ENCODE data around the gene MKKS. TPM values are rescaled to one million over a fixed set of nuclear protein-coding genes. Genes with fewer than 3 reads are reported as not detected.

Gene MKKS
- total and polyA plus RNA-seq, 2 of the 13 experiments (the other 11 are each of a cell fraction or from before 2014, with no cell fraction given), result 26.7 to 34.5 TPM

- no peak for DNase-seq (ENCODE audit: low spot score)
- no peaks in the 10 kb centered on the region for H3K9me3 ChIP-seq (ENCODE audit: low read length)
- intact Hi-C loops (cut with micrococcal nuclease; ENCODE audit: unreplicated experiment), result loop anchor here (2.0 kb wide), 1 partner anchor 195 kb away; no protein-coding TSS in a partner anchor
- no TSS peak for BruUV-seq (replicated peaks)
- no peak for FAIRE-seq
- H3K4me2 ChIP-seq (ENCODE audit: low read depth, low read length), result no peak overlapping the region
- in situ Hi-C loops (cut with HindIII; ENCODE audit: extremely low pct_ligation_motif_present, low pct_unique_long_range_greater_than_20kb), result loop anchor here (10.0 kb wide), 2 partner anchors 449 to 809 kb away; no protein-coding TSS in a partner anchor
- H3K4me1 ChIP-seq (ENCODE audit: insufficient read depth, low read length), result peaks cover 30% of the 10 kb centered on the region
- ATAC-seq, result no peak
- WGBS (ENCODE audit: low lambda C conversion rate), result 96% methylated on average over 2 of the region's 2 CpGs
- no peak overlapping the region for H3K9ac ChIP-seq (ENCODE audit: insufficient read depth, low read depth, low read length)
- no peak overlapping the region for H2AFZ ChIP-seq (ENCODE audit: low read length)
- peaks cover 84% of the 10 kb centered on the region for H3K79me2 ChIP-seq (ENCODE audit: insufficient read depth, low read length)
- CTCF ChIA-PET (ENCODE audit: low intra/inter-chr PET ratio, low total read pairs), result interaction anchor here (1.1 kb wide), 1 partner anchor 107 kb away, joined by 3 read pairs; no protein-coding TSS in a partner anchor
- POLR2A ChIA-PET, result interaction anchor here (2.3 kb wide), 1 partner anchor 11 kb away, joined by 7 read pairs; the partner anchor contains the start of genes MKKS and SLX4IP
- peaks cover 16% of the 10 kb centered on the region for H4K20me1 ChIP-seq (ENCODE audit: insufficient read depth, low read length)
- H3K27ac ChIP-seq (ENCODE audit: extremely low read length, insufficient read depth, low read length), result no peak overlapping the region
- no peaks in the 10 kb centered on the region for H3K27me3 ChIP-seq (ENCODE audit: control insufficient read depth in 1 of 2, insufficient read depth in 2 of 2, low read length in 2 of 2)
- H3K36me3 ChIP-seq (replicated peaks in 1 of 2; ENCODE audit: control insufficient read depth in 1 of 2, insufficient read depth in 2 of 2, low read length in 2 of 2), result peaks cover 10 to 40% of the 10 kb centered on the region in 2 experiments; a peak in 4 of 5 replicates
- H3K4me3 ChIP-seq (replicated peaks in 1 of 3; ENCODE audit: insufficient read depth in 1 of 3, low read depth in 2 of 3, low read length in 3 of 3), result no peak overlapping the region
- TF ChIP-seq ARNT2 (CRISPR knock-in tag; IDR thresholded peaks at IDR 0.05; ENCODE audit: low read depth) (no peak), ARHGAP35 (CRISPR knock-in tag; IDR thresholded peaks at IDR 0.05; ENCODE audit: borderline replicate concordance) (no peak), ZNF264 (CRISPR knock-in tag; IDR thresholded peaks at IDR 0.05) (no peak), ZNF589 (CRISPR knock-in tag; conservative IDR thresholded peaks at IDR 0.05) (no peak), ZNF768 (CRISPR knock-in tag; IDR thresholded peaks at IDR 0.05) (no peak), ZNF530 (CRISPR knock-in tag; IDR thresholded peaks at IDR 0.05; ENCODE audit: low read depth) (no peak), ZNF446 (CRISPR knock-in tag; IDR thresholded peaks at IDR 0.05) (no peak), REL (CRISPR knock-in tag; conservative IDR thresholded peaks at IDR 0.05) (no peak), ZNF468 (CRISPR knock-in tag; IDR thresholded peaks at IDR 0.05) (no peak), NFE2L1 (CRISPR knock-in tag; IDR thresholded peaks at IDR 0.05; ENCODE audit: borderline replicate concordance) (no peak), E2F5 (CRISPR knock-in tag; conservative IDR thresholded peaks at IDR 0.05) (no peak), MEIS1 (CRISPR knock-in tag; IDR thresholded peaks at IDR 0.05; ENCODE audit: borderline replicate concordance) (no peak), ZNF775 (CRISPR knock-in tag; IDR thresholded peaks at IDR 0.05; ENCODE audit: borderline replicate concordance) (no peak)
- TF ChIP-seq, protein P1, sequence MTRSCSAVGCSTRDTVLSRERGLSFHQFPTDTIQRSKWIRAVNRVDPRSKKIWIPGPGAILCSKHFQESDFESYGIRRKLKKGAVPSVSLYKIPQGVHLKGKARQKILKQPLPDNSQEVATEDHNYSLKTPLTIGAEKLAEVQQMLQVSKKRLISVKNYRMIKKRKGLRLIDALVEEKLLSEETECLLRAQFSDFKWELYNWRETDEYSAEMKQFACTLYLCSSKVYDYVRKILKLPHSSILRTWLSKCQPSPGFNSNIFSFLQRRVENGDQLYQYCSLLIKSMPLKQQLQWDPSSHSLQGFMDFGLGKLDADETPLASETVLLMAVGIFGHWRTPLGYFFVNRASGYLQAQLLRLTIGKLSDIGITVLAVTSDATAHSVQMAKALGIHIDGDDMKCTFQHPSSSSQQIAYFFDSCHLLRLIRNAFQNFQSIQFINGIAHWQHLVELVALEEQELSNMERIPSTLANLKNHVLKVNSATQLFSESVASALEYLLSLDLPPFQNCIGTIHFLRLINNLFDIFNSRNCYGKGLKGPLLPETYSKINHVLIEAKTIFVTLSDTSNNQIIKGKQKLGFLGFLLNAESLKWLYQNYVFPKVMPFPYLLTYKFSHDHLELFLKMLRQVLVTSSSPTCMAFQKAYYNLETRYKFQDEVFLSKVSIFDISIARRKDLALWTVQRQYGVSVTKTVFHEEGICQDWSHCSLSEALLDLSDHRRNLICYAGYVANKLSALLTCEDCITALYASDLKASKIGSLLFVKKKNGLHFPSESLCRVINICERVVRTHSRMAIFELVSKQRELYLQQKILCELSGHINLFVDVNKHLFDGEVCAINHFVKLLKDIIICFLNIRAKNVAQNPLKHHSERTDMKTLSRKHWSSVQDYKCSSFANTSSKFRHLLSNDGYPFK (CRISPR knock-in tag; IDR thresholded peaks at IDR 0.05; ENCODE audit: borderline replicate concordance), result no peak
- TF ChIP-seq, protein P2, sequence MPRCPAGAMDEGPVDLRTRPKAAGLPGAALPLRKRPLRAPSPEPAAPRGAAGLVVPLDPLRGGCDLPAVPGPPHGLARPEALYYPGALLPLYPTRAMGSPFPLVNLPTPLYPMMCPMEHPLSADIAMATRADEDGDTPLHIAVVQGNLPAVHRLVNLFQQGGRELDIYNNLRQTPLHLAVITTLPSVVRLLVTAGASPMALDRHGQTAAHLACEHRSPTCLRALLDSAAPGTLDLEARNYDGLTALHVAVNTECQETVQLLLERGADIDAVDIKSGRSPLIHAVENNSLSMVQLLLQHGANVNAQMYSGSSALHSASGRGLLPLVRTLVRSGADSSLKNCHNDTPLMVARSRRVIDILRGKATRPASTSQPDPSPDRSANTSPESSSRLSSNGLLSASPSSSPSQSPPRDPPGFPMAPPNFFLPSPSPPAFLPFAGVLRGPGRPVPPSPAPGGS (CRISPR knock-in tag; IDR thresholded peaks at IDR 0.05), result no peak
- TF ChIP-seq, protein P3, sequence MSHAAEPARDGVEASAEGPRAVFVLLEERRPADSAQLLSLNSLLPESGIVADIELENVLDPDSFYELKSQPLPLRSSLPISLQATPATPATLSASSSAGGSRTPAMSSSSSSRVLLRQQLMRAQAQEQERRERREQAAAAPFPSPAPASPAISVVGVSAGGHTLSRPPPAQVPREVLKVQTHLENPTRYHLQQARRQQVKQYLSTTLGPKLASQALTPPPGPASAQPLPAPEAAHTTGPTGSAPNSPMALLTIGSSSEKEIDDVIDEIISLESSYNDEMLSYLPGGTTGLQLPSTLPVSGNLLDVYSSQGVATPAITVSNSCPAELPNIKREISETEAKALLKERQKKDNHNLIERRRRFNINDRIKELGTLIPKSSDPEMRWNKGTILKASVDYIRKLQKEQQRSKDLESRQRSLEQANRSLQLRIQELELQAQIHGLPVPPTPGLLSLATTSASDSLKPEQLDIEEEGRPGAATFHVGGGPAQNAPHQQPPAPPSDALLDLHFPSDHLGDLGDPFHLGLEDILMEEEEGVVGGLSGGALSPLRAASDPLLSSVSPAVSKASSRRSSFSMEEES (CRISPR knock-in tag; IDR thresholded peaks at IDR 0.05), result no peak
Measured at GRCh38 chr20:10423735-10424134, 10.3 kb downstream of the MKKS start.

Data from HepG2 (cell line).